Measurements from ENCODE around the gene POLRMT. TPM values are rescaled to one million over a fixed set of nuclear protein-coding genes. Genes with fewer than 3 reads are reported as not detected.
"Not testable (repeated sequence)": the region's sequence is repeated elsewhere in the genome, so short reads cannot be mapped to it uniquely, and the experiment has no call there.

POLRMT gene
- total RNA-seq, 1 donor from 2014 or later, result 53.6 TPM

GRCh38 chr19:632579-633067 is 714 bp downstream of the POLRMT start:
- TF ChIP-seq, protein P1, sequence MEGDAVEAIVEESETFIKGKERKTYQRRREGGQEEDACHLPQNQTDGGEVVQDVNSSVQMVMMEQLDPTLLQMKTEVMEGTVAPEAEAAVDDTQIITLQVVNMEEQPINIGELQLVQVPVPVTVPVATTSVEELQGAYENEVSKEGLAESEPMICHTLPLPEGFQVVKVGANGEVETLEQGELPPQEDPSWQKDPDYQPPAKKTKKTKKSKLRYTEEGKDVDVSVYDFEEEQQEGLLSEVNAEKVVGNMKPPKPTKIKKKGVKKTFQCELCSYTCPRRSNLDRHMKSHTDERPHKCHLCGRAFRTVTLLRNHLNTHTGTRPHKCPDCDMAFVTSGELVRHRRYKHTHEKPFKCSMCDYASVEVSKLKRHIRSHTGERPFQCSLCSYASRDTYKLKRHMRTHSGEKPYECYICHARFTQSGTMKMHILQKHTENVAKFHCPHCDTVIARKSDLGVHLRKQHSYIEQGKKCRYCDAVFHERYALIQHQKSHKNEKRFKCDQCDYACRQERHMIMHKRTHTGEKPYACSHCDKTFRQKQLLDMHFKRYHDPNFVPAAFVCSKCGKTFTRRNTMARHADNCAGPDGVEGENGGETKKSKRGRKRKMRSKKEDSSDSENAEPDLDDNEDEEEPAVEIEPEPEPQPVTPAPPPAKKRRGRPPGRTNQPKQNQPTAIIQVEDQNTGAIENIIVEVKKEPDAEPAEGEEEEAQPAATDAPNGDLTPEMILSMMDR (IDR thresholded peaks at IDR 0.05; ENCODE audit: unreplicated experiment), result no peak
- Mint-ChIP-seq H3K27me3 (ENCODE audit: unreplicated experiment) (peaks cover 11% of the 10 kb centered on the region), H3K9me3 (ENCODE audit: unreplicated experiment) (no peaks in the 10 kb centered on the region), H3K4me3 (ENCODE audit: unreplicated experiment) (peak overlapping the region; percentile 98), H3K4me1 (ENCODE audit: unreplicated experiment) (no peaks in the 10 kb centered on the region), H3K36me3 (ENCODE audit: low read depth, unreplicated experiment) (peaks cover 6% of the 10 kb centered on the region), H3K27ac (ENCODE audit: unreplicated experiment) (no peak overlapping the region)
- peak; percentile 51 for DNase-seq (ENCODE audit: low spot score)

DNA sequence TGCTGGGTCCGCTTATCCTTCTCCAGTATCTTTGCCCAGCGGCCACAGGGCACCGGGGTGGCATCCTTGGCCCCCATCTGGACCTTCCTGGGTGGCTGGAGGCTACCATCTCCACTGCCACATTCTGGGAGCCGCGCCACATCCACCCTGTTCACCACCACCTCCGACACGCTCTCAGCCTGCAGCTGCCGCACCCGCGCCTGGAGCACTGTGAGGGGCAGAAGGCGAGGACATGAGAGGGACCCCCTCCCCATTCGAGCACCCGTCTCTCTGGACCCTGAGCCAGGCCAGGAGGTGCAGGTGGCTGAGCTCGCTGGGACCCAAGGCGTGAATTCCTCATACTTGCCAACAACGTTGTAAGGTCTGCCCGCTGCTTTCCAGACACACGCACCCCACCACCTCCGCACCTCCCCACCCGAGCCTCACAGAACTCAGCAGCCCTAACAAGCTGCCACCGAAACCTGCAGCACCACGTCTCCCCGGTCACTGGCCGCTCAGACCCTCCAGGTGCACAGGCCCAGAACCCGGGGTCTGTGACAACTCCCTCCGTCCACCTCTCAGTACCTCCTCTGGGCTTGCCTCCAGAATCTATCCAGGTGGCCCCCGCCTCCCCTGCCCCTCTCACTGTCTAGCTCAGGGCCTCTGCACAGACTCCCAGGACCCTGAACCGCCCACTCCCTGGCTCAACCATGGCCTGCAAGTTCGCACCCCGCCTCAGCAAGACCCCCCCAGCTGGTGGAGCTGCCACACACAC is 3.2 kb downstream of the POLRMT start:
- DNase-seq (ENCODE audit: low spot score), result no peak
- Mint-ChIP-seq H3K27me3 (ENCODE audit: unreplicated experiment) (peaks cover 5% of the 10 kb centered on the region), H3K9me3 (ENCODE audit: unreplicated experiment) (no peaks in the 10 kb centered on the region), H3K4me1 (ENCODE audit: unreplicated experiment) (no peaks in the 10 kb centered on the region), H3K4me3 (ENCODE audit: unreplicated experiment) (peak overlapping the region; percentile 11), H3K36me3 (ENCODE audit: low read depth, unreplicated experiment) (peaks cover 14% of the 10 kb centered on the region), H3K27ac (ENCODE audit: unreplicated experiment) (no peak overlapping the region)
- TF ChIP-seq, protein P1 (IDR thresholded peaks at IDR 0.05; ENCODE audit: unreplicated experiment), result no peak

DNA sequence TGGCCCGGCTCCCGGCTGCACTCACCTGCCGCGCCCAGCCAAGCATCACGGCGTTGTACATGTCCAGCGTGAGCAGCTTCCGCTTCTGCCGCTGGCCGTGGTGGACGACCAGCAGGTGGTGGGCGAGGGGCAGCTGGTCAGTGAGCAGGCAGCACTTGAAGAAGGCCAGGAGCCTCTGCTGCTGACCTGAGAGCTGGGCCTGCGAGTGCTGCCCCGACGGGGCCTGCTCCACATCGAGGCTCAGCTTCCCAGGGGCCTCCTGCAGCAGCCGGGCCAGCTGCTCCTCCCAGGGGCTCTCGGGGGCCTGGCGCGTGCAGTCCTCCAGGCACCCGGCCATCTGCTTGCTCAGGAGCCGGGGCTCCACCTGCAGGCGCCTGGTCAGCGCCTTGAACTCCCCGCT is 3.8 kb downstream of the POLRMT start:
- not testable (repeated sequence) for H3K27me3 Mint-ChIP-seq (ENCODE audit: unreplicated experiment); H3K4me1 Mint-ChIP-seq (ENCODE audit: unreplicated experiment); H3K4me3 Mint-ChIP-seq (ENCODE audit: unreplicated experiment); H3K9me3 Mint-ChIP-seq (ENCODE audit: unreplicated experiment); DNase-seq (ENCODE audit: low spot score); H3K27ac Mint-ChIP-seq (ENCODE audit: unreplicated experiment)
- H3K36me3 Mint-ChIP-seq (ENCODE audit: low read depth, unreplicated experiment), result peaks cover 14% of the 10 kb centered on the region

- peak overlapping the region; percentile 24 for H3K27ac Mint-ChIP-seq (ENCODE audit: unreplicated experiment)
These were observed 5.2 kb downstream of the POLRMT start for GRCh38 chr19:628168-628567.

DNA sequence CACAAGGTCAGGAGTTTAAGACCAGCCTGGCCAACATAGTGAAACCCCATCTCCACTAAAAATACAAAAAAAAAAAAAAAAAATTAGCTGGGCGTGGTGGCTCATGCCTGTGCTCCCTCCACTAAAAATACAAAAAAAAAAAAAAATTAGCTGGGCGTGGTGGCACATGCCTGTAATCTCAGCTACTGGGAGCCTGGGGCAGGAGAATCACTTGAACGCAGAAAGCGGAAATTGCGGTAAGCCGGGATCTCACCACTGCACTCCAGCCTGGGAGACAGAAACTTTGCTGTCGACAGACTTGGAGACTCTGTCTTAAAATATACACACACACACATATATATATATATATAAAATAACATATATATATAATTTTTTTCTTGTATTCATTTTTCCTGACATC is 6.8 kb downstream of the POLRMT start:
- DNase-seq (ENCODE audit: low spot score); H3K4me3 Mint-ChIP-seq (ENCODE audit: unreplicated experiment); H3K4me1 Mint-ChIP-seq (ENCODE audit: unreplicated experiment); H3K9me3 Mint-ChIP-seq (ENCODE audit: unreplicated experiment); H3K27ac Mint-ChIP-seq (ENCODE audit: unreplicated experiment); H3K27me3 Mint-ChIP-seq (ENCODE audit: unreplicated experiment): not testable (repeated sequence)
- peaks cover 14% of the 10 kb centered on the region for H3K36me3 Mint-ChIP-seq (ENCODE audit: low read depth, unreplicated experiment)

More at GRCh38 chr19:628168-628567, 5.2 kb downstream of the POLRMT start:
- TF ChIP-seq, protein P1 (IDR thresholded peaks at IDR 0.05; ENCODE audit: unreplicated experiment), result peak; percentile 35
- H3K27me3 Mint-ChIP-seq (ENCODE audit: unreplicated experiment), result peaks cover 11% of the 10 kb centered on the region
- H3K36me3 Mint-ChIP-seq (ENCODE audit: low read depth, unreplicated experiment), result peaks cover 14% of the 10 kb centered on the region
- no peaks in the 10 kb centered on the region for H3K9me3 Mint-ChIP-seq (ENCODE audit: unreplicated experiment)
- H3K4me1 Mint-ChIP-seq (ENCODE audit: unreplicated experiment), result no peaks in the 10 kb centered on the region
- no peak for DNase-seq (ENCODE audit: low spot score)
- H3K4me3 Mint-ChIP-seq (ENCODE audit: unreplicated experiment), result no peak overlapping the region

DNA sequence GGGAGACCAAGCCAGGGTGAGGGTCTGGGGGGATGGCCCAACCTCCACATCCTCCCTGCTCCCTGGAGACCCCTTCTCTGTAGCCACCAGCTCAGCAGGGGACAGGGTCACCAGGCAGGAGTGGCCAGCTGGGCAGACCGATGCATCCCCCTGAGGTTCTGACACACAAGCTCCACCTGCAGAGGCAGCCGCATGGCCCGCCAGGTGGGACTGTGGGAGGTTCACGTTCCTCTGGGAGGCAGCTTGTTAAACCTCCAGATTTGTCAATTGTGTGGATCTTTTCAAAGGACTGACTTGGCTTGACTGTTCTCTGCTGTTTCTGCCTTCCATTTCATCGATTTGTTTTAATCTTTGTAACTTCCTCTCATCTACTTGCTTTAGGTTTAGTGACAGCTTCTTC is 8.1 kb downstream of the POLRMT start:
- Mint-ChIP-seq H3K4me3 (ENCODE audit: unreplicated experiment) (peak overlapping the region; percentile 64), H3K27me3 (ENCODE audit: unreplicated experiment) (peaks cover 8% of the 10 kb centered on the region), H3K36me3 (ENCODE audit: low read depth, unreplicated experiment) (peaks cover 9% of the 10 kb centered on the region), H3K4me1 (ENCODE audit: unreplicated experiment) (no peaks in the 10 kb centered on the region), H3K27ac (ENCODE audit: unreplicated experiment) (no peak overlapping the region), H3K9me3 (ENCODE audit: unreplicated experiment) (no peaks in the 10 kb centered on the region)
- TF ChIP-seq, protein P1 (IDR thresholded peaks at IDR 0.05; ENCODE audit: unreplicated experiment), result no peak
- no peak for DNase-seq (ENCODE audit: low spot score)
